Measurements from ENCODE around the gene CAPN9. TPM values are rescaled to one million over a fixed set of nuclear protein-coding genes. Genes with fewer than 3 reads are reported as not detected.

Gene CAPN9
- total and polyA plus RNA-seq, 2 donors (not counting 3 experiments of a cell fraction or from before 2014, with no cell fraction given) = not detected

DNA sequence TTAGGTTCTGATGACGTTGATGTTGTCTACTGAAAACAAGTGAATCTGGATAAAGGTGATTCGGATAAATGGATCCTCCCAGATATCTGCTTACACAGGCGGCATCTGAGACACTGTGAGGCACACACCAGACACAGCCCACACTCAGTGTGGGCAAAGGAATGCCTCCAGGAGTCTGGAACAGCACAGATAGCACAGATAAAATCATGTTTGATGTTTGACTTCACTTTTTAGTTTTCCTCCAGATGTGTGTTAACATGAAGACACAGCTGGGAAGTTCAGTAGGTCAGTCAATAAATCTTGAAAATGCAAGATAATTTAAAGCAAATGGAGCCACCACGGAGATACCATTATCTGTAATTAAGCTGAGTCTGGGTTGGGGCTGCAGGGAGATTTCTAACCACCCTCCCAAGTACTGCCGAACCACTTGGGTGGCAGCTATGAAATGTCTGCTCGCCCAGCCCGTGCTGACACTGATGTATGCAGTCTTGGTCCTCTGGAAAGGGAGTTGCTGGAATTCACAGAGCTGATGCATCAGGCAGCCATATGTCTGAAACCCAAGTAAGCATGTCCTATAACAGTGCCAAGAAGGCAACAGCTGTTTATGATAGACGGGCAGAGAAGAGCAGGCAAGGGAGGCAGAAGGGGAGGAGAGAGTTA is 11.7 kb downstream of the CAPN9 start:
- H3K9ac ChIP-seq (replicated peaks; ENCODE audit: extremely low read depth, insufficient read depth, low read length) = no peak overlapping the region
- H3K4me3 ChIP-seq (replicated peaks in 1 of 3; ENCODE audit: insufficient read depth in 1 of 3, low read depth in 1 of 3, low read length in 3 of 3) = no peak overlapping the region
- POLR2A ChIA-PET = no interaction called here
- CTCF ChIA-PET = no interaction called here
- no peaks in the 10 kb centered on the region for H3K27me3 ChIP-seq (ENCODE audit: control insufficient read depth in 2 of 2, insufficient read depth in 2 of 2, low read length in 2 of 2)
- no peak overlapping the region for H3K27ac ChIP-seq (ENCODE audit: insufficient read depth, low read depth, low read length)
- no peak overlapping the region for H3K4me2 ChIP-seq (ENCODE audit: insufficient read depth, low read length)
- H3K9me3 ChIP-seq (replicated peaks; ENCODE audit: control insufficient read depth, insufficient read depth, low read length) = no peaks in the 10 kb centered on the region
- intact Hi-C loops (cut with micrococcal nuclease) = no loop called here
- no peaks in the 10 kb centered on the region for H3K4me1 ChIP-seq (ENCODE audit: control insufficient read depth, extremely low read depth, insufficient read depth, low read length)
- dilution Hi-C loops (cut with MboI; ENCODE audit: extremely low pct_ligation_motif_present, low sequenced_read_pairs) = no loop called here
- no peak for TF ChIP-seq JUN (IDR thresholded peaks at IDR 0.05; ENCODE audit: borderline replicate concordance, insufficient read depth, insufficient read length, low read depth)
- TF ChIP-seq CTCF (IDR thresholded peaks at IDR 0.05; ENCODE audit: extremely low read depth in 1 of 2, insufficient read depth in 1 of 2, low read depth in 1 of 2, low read length in 2 of 2) = no peak
- no peak for TF ChIP-seq FOS (IDR thresholded peaks at IDR 0.05; ENCODE audit: borderline replicate concordance, insufficient read depth, low read length)
- no peak for TF ChIP-seq GATA2 (IDR thresholded peaks at IDR 0.05; ENCODE audit: insufficient read depth, insufficient read length, low read depth, low read length)
- TF ChIP-seq POLR2AphosphoS5 (IDR thresholded peaks at IDR 0.05; ENCODE audit: insufficient read depth, low read depth, low read length) = no peak
- TF ChIP-seq MYC (IDR thresholded peaks at IDR 0.05; ENCODE audit: low read depth, low read length) = no peak
- TF ChIP-seq EZH2 (IDR thresholded peaks at IDR 0.05; ENCODE audit: borderline replicate concordance, low read depth, low read length, severe bottlenecking) = no peak
- no peak for TF ChIP-seq POLR2A (IDR thresholded peaks at IDR 0.05; ENCODE audit: low read depth, low read length)
- TF ChIP-seq, protein P1, sequence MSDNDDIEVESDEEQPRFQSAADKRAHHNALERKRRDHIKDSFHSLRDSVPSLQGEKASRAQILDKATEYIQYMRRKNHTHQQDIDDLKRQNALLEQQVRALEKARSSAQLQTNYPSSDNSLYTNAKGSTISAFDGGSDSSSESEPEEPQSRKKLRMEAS (IDR thresholded peaks at IDR 0.05; ENCODE audit: insufficient read depth, insufficient read length) = no peak
- no peaks in the 10 kb centered on the region for H3K36me3 ChIP-seq (ENCODE audit: control insufficient read depth in 2 of 2, extremely low read depth in 1 of 2, insufficient read depth in 2 of 2, low read length in 2 of 2)
- H3K9me1 ChIP-seq (replicated peaks; ENCODE audit: control insufficient read depth, extremely low read depth, insufficient read depth, low read length) = no peaks in the 10 kb centered on the region
- FAIRE-seq (no peak), DNase-seq (ENCODE audit: low read depth, low spot score) (no peak)
- no TSS peak for BruUV-seq (replicated peaks)
- H4K20me1 ChIP-seq (replicated peaks; ENCODE audit: control insufficient read depth, extremely low read depth, insufficient read depth, low read length) = no peaks in the 10 kb centered on the region
- H2AFZ ChIP-seq (ENCODE audit: low read depth, low read length) = no peak overlapping the region
- H3K79me2 ChIP-seq (ENCODE audit: control insufficient read depth, insufficient read depth, low read length) = no peaks in the 10 kb centered on the region
